HepG2 (cell line): ENCODE results near the gene PC. TPM values are rescaled to one million over a fixed set of nuclear protein-coding genes. Genes with fewer than 3 reads are reported as not detected.

Source experiments
- AFF4 ChIP-seq: sonication (generic); formaldehyde crosslinking; IDR thresholded peaks from 2 replicates; pipeline ENCODE4 v1.4.0; 2020; ENCODE audit warnings: missing genetic modification reagents
- AHDC1 ChIP-seq: sonication (generic); formaldehyde crosslinking; IDR thresholded peaks from 2 replicates; pipeline ENCODE4 v1.5.1; 2020; ENCODE audit warnings: mild to moderate bottlenecking, missing genetic modification reagents, borderline replicate concordance
- CHD2 ChIP-seq: IDR thresholded peaks from 2 replicates; pipeline ENCODE4 v1.6.1; 2011; ENCODE audit warnings: low read depth, low read length, improper control_type of control experiment
- FOXJ3 ChIP-seq: sonication (generic); formaldehyde crosslinking; IDR thresholded peaks from 2 replicates; pipeline ENCODE4 v1.4.0; 2020; ENCODE audit warnings: missing genetic modification reagents, mild to moderate bottlenecking, borderline replicate concordance
- GABPB1 ChIP-seq: IDR thresholded peaks from 2 replicates; pipeline ENCODE4 v1.6.1; 2016; ENCODE audit warnings: mild to moderate bottlenecking, missing genetic modification reagents, moderate library complexity, missing compliant biosample characterization
- HIC2 ChIP-seq: sonication (generic); formaldehyde crosslinking; IDR thresholded peaks from 2 replicates; pipeline ENCODE4 v1.9.0; 2022; ENCODE audit warnings: low read depth, missing genetic modification reagents
- KAT8 ChIP-seq: IDR thresholded peaks from 2 replicates; pipeline ENCODE4 v1.6.1; 2016; ENCODE audit warnings: missing genetic modification reagents, missing compliant biosample characterization
- REPIN1 ChIP-seq: sonication (generic); formaldehyde crosslinking; IDR thresholded peaks from 2 replicates; pipeline ENCODE4 v1.8.0; 2022; ENCODE audit warnings: missing genetic modification reagents, low read depth, mild to moderate bottlenecking, borderline replicate concordance
- ZBTB42 ChIP-seq: sonication (generic); formaldehyde crosslinking; IDR thresholded peaks from 2 replicates; pipeline ENCODE4 v1.5.0; 2020; ENCODE audit warnings: mild to moderate bottlenecking, missing genetic modification reagents
- ZKSCAN1 ChIP-seq: fragments of 150-350 bp; IDR thresholded peaks from 2 replicates; pipeline ENCODE4 v1.6.1; 2014; ENCODE audit warnings: low read length
- ZMAT3 ChIP-seq: sonication (generic); formaldehyde crosslinking; conservative IDR thresholded peaks from 2 replicates; pipeline ENCODE4 v1.7.0; 2021; ENCODE audit warnings: missing genetic modification reagents
- ZNF281 ChIP-seq: sonication (generic); formaldehyde crosslinking; IDR thresholded peaks from 2 replicates; pipeline ENCODE4 v1.4.0; 2020; ENCODE audit warnings: missing genetic modification reagents, borderline replicate concordance
- ZNF343 ChIP-seq: sonication (generic); formaldehyde crosslinking; IDR thresholded peaks from 2 replicates; pipeline ENCODE4 v1.4.0; 2020; ENCODE audit warnings: mild to moderate bottlenecking, missing genetic modification reagents
- ZNF350 ChIP-seq: sonication (generic); formaldehyde crosslinking; IDR thresholded peaks from 2 replicates; pipeline ENCODE4 v1.4.0; 2020; ENCODE audit warnings: mild to moderate bottlenecking, low read depth, missing genetic modification reagents, borderline replicate concordance
- ZNF382 ChIP-seq: sonication (generic); formaldehyde crosslinking; IDR thresholded peaks from 2 replicates; pipeline ENCODE4 v1.5.0; 2020; ENCODE audit warnings: missing genetic modification reagents, mild to moderate bottlenecking, borderline replicate concordance
- ZNF7 ChIP-seq: IDR thresholded peaks from 2 replicates; pipeline ENCODE4 v1.6.1; 2016; ENCODE audit warnings: missing biosample characterization, missing genetic modification reagents
- ZNF792 ChIP-seq: IDR thresholded peaks from 2 replicates; pipeline ENCODE4 v1.6.1; 2016
- polyA plus RNA-seq, 8 experiments: library from polyadenylated mRNA; depleted of rRNA in 3 of 8; stranded (reverse) in 7 of 8; unstranded in 1 of 8; fragments of >200 nt; fragmentation: Illumina TruSeq in 4 of 8; extraction: Trizol in 4 of 8; gene quantifications; 2 replicates each; pipeline versions ENCODE4 v1.2.1 to v1.2.3, GENCODE V29; 2011 to 2016; ENCODE audit warnings: low read depth in 4 of 8, missing spikeins in 1 of 8, mixed read lengths in 1 of 8; ENCODE audit not compliant: insufficient read depth in 1 of 8
- total RNA-seq, 5 experiments: library from RNA; depleted of rRNA; stranded (reverse); fragments of >200 nt; fragmentation: Illumina TruSeq; extraction: Trizol; gene quantifications; 2 replicates each; pipeline ENCODE4 v1.2.3, GENCODE V29; 2016; ENCODE audit warnings: low read depth in 1 of 5

Gene PC
- total and polyA plus RNA-seq, 2 of the 13 experiments (the other 11 are each of a cell fraction or from before 2014, with no cell fraction given): 29.0 to 39.0 TPM

GRCh38 chr11:66987158-66987620 is 29.0 kb upstream of the PC start (continued):
- TF ChIP-seq ZNF343 (CRISPR knock-in tag): no peak
- no peak for TF ChIP-seq AFF4 (CRISPR knock-in tag)
- TF ChIP-seq ZNF7: no peak
- no peak for TF ChIP-seq FOXJ3 (CRISPR knock-in tag)
- TF ChIP-seq ZNF382 (CRISPR knock-in tag): no peak
- no peak for TF ChIP-seq ZNF792 (CRISPR knock-in tag)
- peak; percentile 69; the same call in 1 of the 2 replicates for TF ChIP-seq ZNF281 (CRISPR knock-in tag)
- TF ChIP-seq ZNF350 (CRISPR knock-in tag): no peak
- no peak for TF ChIP-seq CHD2
- TF ChIP-seq HIC2 (CRISPR knock-in tag): no peak
- no peak for TF ChIP-seq AHDC1
- TF ChIP-seq GABPB1 (CRISPR knock-in tag): 0 out of 2 replicates have a peak, but pooled peaks have one; percentile 14
- TF ChIP-seq ZMAT3 (CRISPR knock-in tag): no peak
- TF ChIP-seq KAT8 (CRISPR knock-in tag): no peak
- no peak for TF ChIP-seq ZBTB42 (CRISPR knock-in tag)
- no peak for TF ChIP-seq ZKSCAN1
- TF ChIP-seq REPIN1 (CRISPR knock-in tag): no peak
